HT1080 (cell line): ENCODE data around the gene ZNF140. TPM values are rescaled to one million over a fixed set of nuclear protein-coding genes. Genes with fewer than 3 reads are reported as not detected.

Experiments
- DNase-seq: peaks from one replicate; pipeline ENCODE4 v3.0.0-alpha.2; 2015; ENCODE audit warnings: low read depth
- polyA plus RNA-seq, 2 experiments: library from polyadenylated mRNA; depleted of rRNA; stranded (reverse); fragments of >200 nt; gene quantifications; 2 replicates each; pipeline ENCODE4 v1.2.3, GENCODE V29; 2015
- total RNA-seq: library from RNA; depleted of rRNA; stranded (reverse); fragments of >200 nt; shearing (Covaris generic); gene quantifications from 2 replicates; pipeline ENCODE4 v1.2.3, GENCODE V29; 2014; rRNA removed

ZNF140 gene
- total RNA-seq: 14.9 and 15.2 TPM in 2 replicates
- 8.2 and 11.4 TPM in 2 replicates for polyA plus RNA-seq (2015; cell fraction: cytosol; rRNA removed)
- 11.8 and 13.6 TPM in 2 replicates for polyA plus RNA-seq (2015; cell fraction: nucleus; rRNA removed)

GRCh38 chr12:133080368-133081158 is at the start of gene ZNF140:
TSS of gene ZNF140 (plus strand) at chr12:133080923. CDS start at chr12:133081321, 398 bp downstream.
- peak; percentile 95 for DNase-seq

- DNase-seq: peak; percentile 96
These were observed 43.3 kb upstream of the ZNF140 start, which contains the start of gene ZNF84 for GRCh38 chr12:133037207-133038005. TSS of gene ZNF84 (plus strand) at chr12:133037509. CDS start at chr12:133041468, 3,959 bp downstream.

GRCh38 chr12:133038118-133038709 is 42.5 kb upstream of the ZNF140 start:
- no peak for DNase-seq

- DNase-seq: no peak
These were observed 34.0 kb upstream of the ZNF140 start for GRCh38 chr12:133046698-133047097.

GRCh38 chr12:133057446-133057845 is 23.3 kb upstream of the ZNF140 start:
- DNase-seq: no peak

GRCh38 chr12:133058203-133059113 is 22.3 kb upstream of the ZNF140 start:
- peak; percentile 12 for DNase-seq

GRCh38 chr12:133061954-133062353 is 18.8 kb upstream of the ZNF140 start:
- DNase-seq: no peak

GRCh38 chr12:133063556-133063955 is 17.2 kb upstream of the ZNF140 start:
- no peak for DNase-seq

- DNase-seq: no peak
These were observed 6.9 kb upstream of the ZNF140 start for GRCh38 chr12:133073836-133074235.

- DNase-seq: peak; percentile 98
These were observed 726 bp upstream of the ZNF140 start for GRCh38 chr12:133080026-133080367.

- DNase-seq: no peak
These were observed 547 bp downstream of the ZNF140 start for GRCh38 chr12:133081159-133081780.

- no peak for DNase-seq
These were observed 2.6 kb downstream of the ZNF140 start for GRCh38 chr12:133083345-133083744.

GRCh38 chr12:133105620-133106019 is 24.9 kb downstream of the ZNF140 start:
- DNase-seq: peak; percentile 2

GRCh38 chr12:133106253-133106652 is 25.5 kb downstream of the ZNF140 start:
- peak; percentile 8 for DNase-seq

GRCh38 chr12:133107121-133107520 is 26.4 kb downstream of the ZNF140 start:
- DNase-seq: no peak

- DNase-seq: no peak
These were observed 27.4 kb downstream of the ZNF140 start for GRCh38 chr12:133108150-133108549.

GRCh38 chr12:133120385-133121191 is 39.9 kb downstream of the ZNF140 start:
- no peak for DNase-seq

GRCh38 chr12:133124674-133125073 is 44.0 kb downstream of the ZNF140 start:
- no peak for DNase-seq

- DNase-seq: peak; percentile 2
These were observed 48.8 kb downstream of the ZNF140 start for GRCh38 chr12:133129368-133130037.
